ENCODE data around the gene PAX2.
A peak's percentile ranks its signal among the peaks of the same experiment; 100 is the strongest.

Gene PAX2

DNA sequence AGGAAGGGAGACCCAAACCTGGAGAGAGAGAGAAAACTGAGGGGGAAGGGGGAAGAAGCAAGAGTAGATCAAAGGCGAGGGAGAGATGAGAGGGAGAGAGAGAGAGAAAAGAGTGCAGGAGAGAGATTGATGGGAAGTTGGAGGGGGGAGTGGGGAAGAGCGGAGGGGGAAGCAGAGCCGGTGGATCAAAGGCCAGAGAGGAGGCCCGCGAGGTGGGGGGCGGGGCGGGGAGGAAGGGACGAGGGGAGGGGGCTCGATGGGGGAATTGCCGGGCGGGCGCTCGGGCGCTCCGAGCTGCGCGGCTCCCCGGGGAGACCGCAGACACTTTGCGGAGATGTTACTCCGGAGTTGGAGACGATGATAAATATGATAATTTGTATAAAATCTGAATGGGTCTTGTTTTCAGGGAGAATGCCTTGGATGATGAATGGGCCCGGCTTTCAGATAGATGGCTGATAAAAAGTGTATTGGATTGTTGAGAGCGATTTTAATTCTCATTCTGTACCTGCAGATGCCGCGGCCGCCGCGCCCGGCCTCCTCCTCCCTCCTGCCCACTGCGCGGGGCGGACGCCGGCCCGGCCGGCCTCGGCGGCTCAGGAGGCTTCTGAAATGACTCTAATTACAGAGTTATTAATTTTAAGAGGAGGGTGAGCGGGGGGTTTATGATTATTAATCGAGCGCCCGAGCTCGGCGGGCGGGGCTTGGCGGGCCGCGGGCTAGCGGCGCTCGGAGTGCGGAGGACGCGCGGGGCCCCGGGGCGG is 21.4 kb upstream of the PAX2 start:
- no peak for DNase-seq (ENCODE audit: low read depth in 4 of 4, low spot score in 1 of 4)

DNA sequence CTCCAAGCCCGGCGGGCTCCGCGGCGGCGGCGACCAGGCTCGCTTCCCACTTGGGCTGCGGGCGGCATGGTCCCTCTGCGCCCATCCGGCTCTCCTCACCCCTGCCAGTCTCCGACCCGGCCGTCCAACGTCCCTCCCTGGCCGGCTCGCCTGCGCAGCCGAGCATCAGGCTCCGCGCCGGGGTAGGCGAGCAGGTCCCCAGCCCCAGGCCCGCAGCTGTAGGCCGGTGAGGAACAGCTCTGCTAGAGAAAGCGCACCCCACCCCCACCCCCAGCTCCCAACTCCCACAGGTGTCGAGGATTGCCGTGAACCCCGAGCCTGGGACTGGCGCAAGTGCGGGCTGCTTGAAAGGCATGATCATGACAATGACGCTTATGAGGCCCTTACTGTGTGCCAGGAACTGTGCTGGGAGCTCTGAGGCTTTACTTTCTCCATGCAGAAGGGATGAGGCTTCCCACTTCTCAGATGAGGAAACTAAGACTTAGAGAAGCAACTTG is 20.8 kb upstream of the PAX2 start:
- DNase-seq (ENCODE audit: low read depth in 4 of 4, low spot score in 1 of 4), result no peak

DNA sequence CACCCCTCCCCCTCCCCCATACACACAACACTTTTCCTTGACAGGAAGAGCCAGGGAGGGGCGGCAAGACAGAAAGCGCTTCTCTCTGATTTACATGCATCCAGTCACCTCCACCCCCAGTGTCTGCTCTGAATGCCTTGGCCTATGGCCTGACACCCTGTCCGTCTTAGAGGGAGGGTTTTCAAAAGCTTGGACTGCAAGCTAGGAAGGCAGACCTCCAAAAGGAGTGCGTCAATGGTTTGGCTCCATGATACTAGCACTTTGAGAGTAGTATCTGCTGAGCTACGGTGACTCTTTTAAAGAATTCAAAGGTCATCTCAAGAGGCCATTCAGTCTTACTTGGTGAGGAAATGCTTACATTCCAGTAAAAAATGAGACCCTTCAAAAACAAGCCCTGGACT is 20.3 kb upstream of the PAX2 start:
- no peak for DNase-seq (ENCODE audit: low read depth in 4 of 4, low spot score in 1 of 4)

DNA sequence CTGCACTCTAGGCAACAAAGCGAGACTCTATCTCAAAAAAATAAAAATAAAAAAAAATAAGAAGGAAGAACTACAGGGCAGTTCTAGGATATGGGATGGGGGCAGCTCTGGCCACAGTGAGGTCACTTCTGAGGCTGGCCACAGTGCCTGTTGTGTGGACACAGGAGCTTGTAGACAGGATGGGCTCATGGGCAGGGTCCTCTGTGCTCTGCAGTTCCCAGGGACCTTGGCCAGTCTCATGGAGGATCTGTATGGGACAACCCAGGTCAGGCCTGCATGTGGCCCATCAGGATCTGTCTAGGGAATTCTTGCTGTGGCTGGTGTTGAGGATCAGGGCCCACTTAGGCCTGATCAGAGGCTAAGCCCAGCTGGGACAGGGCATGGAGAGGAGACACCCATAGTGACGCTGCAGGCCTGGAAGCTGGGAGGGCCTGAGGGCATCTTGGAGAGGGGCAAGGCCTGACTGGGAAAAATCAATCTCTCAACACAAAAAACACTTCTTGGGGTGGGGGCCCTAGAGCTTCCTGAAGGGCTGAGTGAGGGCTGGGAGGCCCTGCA is 19.4 kb upstream of the PAX2 start:
- DNase-seq (ENCODE audit: low read depth in 4 of 4, low spot score in 1 of 4), result no peak

DNA sequence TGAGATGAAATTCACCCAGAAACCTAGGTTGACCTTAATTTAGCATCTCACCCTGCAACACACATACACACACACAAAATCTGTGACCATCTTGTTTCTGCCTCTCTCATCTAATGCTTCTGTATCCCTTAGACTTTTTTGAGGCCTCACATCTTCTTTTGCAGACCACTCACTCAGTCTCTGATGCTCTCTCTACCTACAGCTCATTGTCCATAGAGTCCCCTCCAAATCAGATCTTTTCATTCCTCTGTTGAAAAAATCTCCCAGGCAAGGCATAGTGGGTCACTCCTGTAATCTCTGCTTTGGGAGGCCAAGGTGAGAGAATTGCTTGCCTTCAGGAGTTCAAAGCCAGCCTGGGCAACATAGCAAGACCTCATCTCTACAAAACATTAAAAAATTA is 17.6 kb upstream of the PAX2 start:
- DNase-seq (ENCODE audit: low read depth in 4 of 4, low spot score in 1 of 4), result no peak

DNA sequence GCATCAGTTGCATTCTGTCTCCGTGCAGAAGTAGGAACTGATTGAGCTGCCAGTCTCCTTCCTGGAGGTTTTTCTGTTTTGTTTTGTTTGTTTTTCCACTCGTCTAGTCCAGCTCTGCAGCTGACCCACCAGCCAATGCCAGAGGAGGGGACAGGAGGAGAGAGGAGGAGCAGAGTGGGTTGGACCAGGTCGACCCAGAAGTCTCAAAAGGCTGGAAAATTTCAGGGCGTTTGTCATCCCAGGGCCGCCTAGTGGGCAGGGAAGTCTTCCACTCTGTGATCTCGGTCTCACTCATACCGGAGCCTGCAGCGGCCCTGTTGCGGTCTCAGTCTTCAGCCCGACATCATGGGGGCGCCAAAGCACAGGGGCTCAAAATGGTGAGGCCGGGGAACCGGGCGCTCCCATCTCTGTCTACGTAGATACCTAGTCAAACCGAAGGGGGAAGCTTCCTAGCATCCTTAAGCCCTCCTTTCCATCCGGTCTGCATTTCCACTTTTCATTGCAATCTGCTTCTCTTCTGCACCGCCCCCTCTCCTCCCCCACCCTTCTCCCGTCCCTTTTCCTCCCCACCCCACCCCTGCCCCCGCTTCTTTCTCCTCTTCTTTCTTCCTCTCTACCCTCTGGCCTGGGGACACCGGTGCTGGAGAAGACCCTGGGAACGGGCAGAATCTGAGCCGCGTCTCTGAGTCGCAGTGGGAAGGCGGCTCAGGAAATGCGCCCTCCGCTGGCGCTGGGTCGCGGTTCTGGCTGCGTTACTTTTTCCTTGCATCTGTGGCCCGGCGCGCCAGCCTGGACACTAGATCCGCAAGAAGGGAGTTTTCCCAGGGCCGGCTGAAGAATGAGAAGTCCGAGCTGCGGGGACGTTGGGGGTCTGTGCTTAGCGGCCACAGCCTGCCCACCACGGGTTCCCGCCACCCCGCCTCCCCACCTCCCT is 16.2 kb upstream of the PAX2 start:
- DNase-seq (ENCODE audit: low read depth in 4 of 4, low spot score in 1 of 4), result no peak

DNA sequence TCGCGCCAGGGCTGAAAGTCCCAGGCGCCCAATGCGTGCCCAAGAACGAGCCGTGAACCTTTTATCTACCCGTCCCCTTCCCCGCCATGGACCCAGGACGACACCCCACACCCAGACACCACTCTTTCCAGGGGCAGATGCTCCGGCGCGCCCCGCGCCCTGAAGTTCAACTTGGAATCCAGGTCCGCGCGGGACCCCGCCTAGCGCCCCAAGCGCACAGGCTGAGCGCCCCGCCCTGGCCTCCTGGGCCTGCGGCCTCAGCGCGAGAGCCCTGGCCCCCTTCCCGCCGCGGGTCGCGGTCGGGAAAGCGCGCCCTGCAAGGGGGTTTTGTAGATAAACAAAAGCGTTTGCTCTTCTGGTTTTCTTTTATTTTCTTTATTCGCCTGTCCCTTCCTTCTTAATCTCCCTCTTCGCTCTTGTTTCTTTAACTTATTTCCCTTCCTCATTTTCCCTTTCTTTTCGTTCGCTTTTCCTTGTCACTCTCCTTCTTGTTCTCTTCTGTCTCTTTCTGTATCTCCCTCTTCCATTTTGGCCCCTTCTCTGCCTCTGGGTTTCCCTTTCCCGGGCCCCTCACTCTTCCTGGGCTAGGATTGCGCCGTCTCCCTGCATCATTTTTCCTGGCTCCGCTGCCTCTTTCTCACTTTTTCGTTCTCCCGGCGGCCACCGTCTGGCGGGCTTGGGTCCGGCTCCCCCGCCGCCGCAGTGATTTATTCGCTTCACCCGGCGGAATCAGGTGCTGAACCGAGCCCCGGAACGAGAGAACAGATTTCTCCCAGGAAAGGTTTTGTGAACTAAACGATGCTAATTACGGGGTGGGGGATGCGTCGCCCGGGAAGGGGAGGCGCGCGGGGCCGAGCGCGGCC is 15.3 kb upstream of the PAX2 start:
- no peak for DNase-seq (ENCODE audit: low read depth in 4 of 4, low spot score in 1 of 4)

DNA sequence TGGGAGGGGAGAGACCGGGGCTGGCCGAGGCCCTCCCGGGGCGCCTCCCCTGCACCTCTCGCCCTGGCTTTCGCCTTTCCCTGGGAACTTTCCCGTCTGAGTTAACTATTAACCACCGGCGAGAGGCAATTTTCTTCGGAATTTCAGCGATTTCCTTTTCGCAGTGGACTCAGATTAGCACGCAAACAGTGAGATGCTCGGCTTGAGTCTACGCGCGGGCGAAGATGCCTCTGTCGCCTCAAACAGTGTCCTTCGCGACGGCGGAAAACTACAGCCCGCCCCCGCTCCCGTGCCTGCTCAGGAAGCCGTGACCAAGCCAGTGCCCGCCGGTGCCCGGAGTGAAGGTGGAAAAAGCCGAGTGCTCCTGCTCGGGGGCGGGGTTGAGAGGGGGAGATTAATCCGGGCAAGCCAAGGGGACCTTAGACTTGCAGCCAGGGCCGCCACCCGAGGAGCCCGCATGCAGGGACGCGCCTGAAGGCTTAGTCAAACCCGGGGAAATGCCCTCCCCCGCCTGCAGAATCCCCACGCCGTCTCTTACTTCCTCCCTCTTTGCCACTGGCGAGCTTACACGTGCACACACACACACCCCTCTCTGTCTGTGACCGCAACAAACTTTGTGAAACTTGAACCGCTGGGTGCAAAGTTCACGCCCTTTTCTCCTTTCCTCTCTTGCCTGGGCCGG is 14.5 kb upstream of the PAX2 start:
- DNase-seq (ENCODE audit: low read depth in 4 of 4, low spot score in 1 of 4), result peak in 1 of 4 experiments; percentile 38

DNA sequence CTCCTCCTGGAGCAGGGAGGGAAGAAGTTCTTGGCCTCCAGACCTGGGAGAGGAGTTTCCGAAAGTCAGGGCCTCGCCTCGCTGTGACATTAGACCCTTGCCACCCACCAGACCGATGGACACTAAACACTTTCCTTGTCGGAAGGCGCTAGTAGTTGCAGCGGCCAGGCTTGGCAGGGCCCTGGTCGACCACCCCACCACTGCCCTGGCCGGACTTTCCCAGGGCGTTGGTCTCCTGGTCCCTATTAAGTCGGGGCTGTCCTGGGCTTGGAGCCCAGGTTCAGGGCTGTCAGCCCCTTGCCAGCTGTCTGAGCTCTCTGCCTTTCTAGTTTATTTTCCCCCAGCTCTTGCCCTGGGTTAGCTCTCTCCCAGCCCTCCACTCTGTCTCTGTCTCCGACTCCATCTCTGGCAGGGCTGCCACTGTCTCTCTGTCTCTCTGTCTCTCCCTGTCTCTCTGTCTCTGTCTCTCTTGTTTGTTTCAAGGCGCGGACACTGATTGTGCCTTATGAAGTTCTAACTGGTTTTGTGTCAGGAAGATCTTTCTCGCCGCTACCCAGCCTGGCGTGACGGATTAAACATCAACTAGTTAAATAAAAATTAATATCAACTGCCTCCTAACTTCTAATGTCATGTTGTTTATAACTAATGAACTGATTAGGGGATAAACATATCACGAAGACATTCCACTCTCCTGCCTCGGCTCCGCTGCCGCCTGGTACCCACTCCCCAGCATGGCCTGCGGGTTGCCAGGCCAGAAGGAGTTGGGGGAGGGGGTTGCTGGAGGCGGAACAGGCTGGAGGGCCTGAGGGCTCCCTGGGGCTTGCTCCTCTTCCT is 13.8 kb upstream of the PAX2 start:
- no peak for DNase-seq (ENCODE audit: low read depth in 4 of 4, low spot score in 1 of 4)

DNA sequence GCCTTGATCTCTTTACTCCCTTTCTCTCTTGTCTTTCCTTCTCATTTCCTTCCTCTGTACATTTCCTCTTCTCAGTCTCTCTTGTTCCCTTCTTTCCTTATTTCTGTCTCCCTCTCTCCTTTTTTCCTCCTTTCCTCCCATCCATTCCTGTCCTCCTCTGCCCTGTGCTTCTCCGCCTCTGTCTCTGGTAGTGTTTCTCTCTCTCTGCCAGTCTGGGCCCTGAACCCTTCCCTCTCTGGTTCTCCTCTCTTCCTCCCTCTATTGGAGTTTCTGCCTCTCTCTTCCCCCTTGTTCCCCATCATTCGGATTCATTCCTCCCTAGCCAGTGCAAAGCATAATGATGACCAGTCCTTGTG is 13.2 kb upstream of the PAX2 start:
- no peak for DNase-seq (ENCODE audit: low read depth in 4 of 4, low spot score in 1 of 4)

DNA sequence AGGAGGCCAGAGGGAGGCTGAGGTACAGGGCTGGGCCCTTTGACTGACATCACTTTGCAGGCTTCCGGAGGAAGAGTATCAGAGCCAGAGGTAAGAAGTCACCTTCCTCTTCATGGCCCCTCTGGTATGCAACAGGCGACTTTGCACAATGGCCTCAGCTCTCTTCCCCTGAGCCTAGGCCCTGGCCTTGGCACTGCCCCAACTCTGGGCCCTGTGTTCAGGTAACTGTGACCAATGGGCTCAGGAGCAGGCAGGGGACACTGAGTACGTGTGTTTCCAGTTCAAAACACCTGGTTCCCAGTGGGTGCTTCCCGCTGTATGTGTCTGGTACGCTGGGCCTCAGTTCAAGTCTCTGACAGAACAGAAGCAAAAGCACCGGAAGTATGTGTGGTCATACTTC is 12.1 kb upstream of the PAX2 start:
- no peak for DNase-seq (ENCODE audit: low read depth in 4 of 4, low spot score in 1 of 4)

DNA sequence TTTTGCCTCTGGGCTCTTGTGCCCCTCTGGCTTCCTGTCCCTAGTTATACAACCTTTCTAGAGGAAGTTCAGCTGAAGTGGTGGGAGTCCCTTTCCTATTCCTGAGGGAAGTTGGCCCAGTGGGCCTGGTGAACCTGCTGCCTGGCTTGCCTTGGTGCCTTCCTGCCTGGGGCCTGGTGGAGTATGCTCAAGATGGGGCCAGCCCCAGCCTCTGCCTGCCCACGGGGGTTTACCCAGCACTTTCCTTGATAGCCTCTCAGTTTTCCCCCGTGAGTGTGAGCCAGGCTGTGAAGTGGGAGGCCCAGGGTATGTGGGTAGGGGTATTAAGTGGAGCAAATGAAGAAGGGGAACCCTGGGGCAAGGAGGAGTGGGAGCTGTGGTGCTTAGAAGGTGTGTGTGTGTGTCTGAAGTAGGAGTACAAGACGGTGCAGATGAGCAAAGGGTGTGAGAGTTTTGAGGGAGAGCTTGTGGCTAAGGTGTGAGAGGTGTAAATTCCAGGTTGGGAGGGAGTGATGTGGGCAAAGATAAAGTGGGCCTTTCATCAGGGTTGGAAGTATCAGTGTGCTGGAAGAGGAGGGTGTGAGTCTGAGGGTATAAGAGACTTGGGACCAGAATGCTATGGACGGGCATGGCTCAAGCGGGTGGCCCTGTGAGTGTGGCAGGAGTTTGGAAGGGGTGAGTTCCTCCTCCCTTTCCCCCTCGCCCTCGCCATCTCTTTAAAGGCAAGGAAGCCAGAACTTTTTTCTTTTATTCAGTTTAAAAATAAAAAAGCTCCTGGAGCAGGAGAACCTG is 10.9 kb upstream of the PAX2 start:
- no peak for DNase-seq (ENCODE audit: low read depth in 4 of 4, low spot score in 1 of 4)

DNA sequence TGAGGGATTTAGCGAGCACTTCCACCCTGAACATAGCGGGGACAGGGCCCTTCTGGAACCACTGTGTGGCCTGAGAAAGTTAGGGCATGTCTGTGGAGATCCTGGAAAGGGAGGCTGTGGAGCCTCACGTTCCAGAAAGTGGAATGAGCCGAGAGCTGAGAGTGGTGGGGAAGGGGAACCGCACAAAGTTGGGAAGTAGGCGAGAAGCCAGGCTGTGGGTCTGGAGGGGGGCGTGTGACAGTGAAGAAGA is 10.4 kb upstream of the PAX2 start:
- no peak for DNase-seq (ENCODE audit: low read depth in 4 of 4, low spot score in 1 of 4)

DNA sequence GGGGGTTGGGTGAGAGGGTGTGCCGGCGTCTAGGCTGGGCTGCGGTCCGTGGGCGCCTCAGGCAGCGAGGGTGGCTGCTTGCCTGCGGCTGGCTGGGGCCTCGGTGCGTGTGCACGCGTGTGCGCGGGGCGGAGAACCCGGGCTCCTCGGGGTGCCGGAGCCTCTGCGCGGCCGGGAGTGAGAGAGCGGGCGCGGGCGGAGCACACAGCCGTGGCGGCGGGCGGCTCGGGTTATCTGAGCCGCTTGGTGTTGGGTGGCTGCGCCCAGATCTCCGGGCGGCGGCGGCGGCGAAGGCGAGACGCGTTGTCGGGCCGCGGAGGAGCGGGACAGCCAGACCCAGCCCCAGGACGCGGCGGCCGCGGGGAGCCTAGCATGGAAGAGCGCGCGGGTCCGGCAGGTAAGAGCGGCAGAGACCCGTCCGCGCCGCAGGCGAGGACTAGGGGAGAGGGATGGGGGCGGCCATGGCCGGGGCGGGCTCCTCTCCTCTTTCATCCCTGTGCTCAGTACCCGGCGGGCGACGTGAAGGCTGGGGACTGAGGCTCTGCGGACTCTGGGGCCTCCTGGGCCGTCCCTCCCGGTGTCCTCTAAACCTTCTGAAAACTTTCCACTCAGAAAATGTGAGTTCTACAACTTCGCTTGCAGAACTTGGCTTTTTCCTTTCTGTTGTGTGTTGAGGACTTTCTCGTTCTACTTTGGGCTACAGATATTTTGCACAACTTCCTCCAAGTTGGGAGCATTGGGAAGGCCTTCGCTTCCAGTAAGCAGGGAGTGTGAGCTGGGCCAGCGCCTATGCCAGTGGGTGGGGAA is 9.8 kb upstream of the PAX2 start:
- DNase-seq (ENCODE audit: low read depth in 4 of 4, low spot score in 1 of 4), result no peak

DNA sequence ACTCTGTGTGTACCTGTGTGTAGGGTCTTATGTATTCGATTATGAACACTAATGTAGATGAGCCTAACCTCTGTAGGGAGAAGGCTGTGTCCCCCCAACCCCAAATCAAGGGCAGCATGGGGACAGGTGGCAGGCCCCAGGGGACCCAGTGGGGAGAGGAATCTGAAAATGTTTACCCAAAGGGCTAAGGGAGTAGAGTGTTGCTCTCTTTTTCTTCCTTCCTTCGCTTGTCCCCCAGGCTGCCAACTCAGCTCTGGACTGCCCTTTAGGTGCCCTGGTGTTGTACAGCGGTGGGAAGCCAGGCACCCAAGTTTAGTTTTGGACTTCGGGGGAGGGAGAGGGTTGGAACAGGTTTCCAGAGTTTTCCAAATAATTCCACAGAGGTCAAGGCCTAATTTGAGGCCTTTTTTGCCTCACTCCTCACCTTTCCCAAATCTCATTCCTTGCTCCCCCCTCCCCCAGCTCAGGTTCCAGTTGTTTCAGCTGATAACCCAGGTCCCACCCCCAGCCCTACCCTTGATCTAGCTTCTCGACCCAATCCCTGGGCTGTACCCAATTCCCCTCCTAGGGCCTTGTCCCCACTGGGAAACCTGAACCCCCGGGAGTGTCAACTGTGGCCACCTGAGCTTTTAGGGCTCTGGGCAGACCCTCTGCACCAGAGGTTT is 9.1 kb upstream of the PAX2 start:
- no peak for DNase-seq (ENCODE audit: low read depth in 4 of 4, low spot score in 1 of 4)

DNA sequence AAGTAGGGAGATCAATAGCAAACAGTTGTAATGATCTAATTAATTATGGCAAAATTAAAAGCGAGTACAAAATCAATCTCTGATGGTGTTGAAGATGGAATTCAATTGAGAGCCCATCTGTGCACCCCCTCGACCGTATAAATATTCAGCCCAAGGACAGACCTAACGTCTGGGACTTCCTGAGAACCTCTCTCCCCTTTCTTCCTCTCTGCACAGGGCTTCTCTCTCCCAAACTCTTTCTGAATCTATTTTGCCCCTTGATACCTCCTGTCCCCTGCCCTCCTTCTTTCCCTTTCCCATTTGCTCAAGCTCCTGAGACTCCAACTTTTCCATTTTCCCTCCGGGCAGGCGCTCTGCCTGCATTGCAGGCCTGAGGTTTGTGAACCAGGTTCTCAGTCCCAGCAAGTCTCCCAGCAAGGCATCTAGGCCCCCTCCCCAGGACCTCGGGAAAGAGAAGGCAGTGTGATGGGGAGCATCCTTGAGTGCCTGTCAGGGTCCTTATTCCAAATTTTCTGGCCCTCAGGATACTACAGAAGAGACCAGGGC is 8.5 kb upstream of the PAX2 start:
- DNase-seq (ENCODE audit: low read depth in 4 of 4, low spot score in 1 of 4), result no peak

DNA sequence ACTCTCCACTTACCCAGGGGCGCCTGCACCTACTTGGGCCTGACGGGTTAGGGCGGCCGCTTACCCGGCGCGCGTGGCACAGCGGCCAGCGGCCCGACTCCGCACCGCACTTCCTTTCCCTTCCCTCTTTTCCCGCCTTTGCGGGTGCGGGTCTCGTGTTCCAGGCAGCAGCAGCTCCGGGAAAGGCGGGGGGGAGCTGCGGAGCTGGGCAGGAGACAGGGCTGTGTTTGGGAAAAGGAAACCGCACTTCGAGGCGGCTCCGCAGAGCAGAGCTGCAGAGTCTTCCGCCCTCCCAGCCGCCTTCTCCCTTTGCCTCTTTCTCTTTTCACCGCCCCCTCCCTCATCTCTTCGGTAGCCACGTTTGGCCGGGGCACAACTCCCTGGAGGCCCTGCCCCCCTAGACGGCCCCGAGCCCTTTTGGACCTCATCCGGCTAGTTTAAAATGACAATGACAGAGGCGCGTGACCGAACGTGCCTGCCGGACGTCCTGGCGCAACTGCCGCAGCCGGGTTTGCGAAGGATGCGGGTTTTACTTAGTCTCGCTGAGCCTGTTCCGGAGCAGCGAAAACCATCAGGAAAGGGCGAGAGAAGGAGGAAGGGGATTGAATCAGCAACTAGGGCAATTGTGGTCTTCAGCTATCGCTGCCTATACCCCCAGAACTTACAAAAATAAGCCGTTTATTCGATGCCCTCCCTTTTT is 7.9 kb upstream of the PAX2 start:
- DNase-seq (ENCODE audit: low read depth in 4 of 4, low spot score in 1 of 4), result no peak
